ENCODE measurements around the gene PSKH1. TPM values are rescaled to one million over a fixed set of nuclear protein-coding genes. Genes with fewer than 3 reads are reported as not detected.
"Not testable (repeated sequence)": the region's sequence is repeated elsewhere in the genome, so short reads cannot be mapped to it uniquely, and the experiment has no call there.

The PSKH1 gene
- polyA plus RNA-seq, 1 donor from 2014 or later, result 3.8 TPM

GRCh38 chr16:67936124-67936879 lies 43.2 kb downstream of the PSKH1 start, which contains the start of gene PSMB10:
Gene PSMB10 (minus strand): TSS chr16:67936850. CDS start chr16:67936749, 101 bp downstream.
- Histone ChIP-seq H3K9me3 (ENCODE audit: low read length) (no peaks in the 10 kb centered on the region), H3K79me2 (replicated peaks; ENCODE audit: insufficient read depth, low read length) (no peaks in the 10 kb centered on the region), H3K36me3 (ENCODE audit: insufficient read depth, low read length) (no peaks in the 10 kb centered on the region), H2AFZ (ENCODE audit: low read depth, low read length) (peak within 1 kb of the TSS; percentile 42), H3K9me2 (ENCODE audit: insufficient read depth, low read length) (no peaks in the 10 kb centered on the region), H3K4me3 (ENCODE audit: low read length) (peak within 1 kb of the TSS; percentile 100), H3K4me2 (ENCODE audit: low read length) (peak within 1 kb of the TSS; percentile 71), H3F3A (ENCODE audit: insufficient read depth, low read length, poor library complexity, severe bottlenecking) (no peaks in the 10 kb centered on the region), H3K27ac (ENCODE audit: low read length) (peak within 1 kb of the TSS; percentile 74), H3K27me3 (ENCODE audit: insufficient read depth, low read depth, low read length) (no peaks in the 10 kb centered on the region), H3K9ac (ENCODE audit: low read length) (peak within 1 kb of the TSS; percentile 87), H4K20me1 (ENCODE audit: insufficient read depth) (no peaks in the 10 kb centered on the region)
- peak; percentile 66 for TF ChIP-seq TAF1 (IDR thresholded peaks at IDR 0.05; ENCODE audit: low read depth)
- peak; percentile 3 for TF ChIP-seq EP300 (conservative IDR thresholded peaks at IDR 0.05; ENCODE audit: poor library complexity, severe bottlenecking)
- TF ChIP-seq MXI1 (conservative IDR thresholded peaks at IDR 0.05; ENCODE audit: poor library complexity, severe bottlenecking), result no peak

GRCh38 chr16:67936880-67937605 lies 44.0 kb downstream of the PSKH1 start:
- Histone ChIP-seq H3K9me3 (ENCODE audit: low read length) (no peaks in the 10 kb centered on the region), H3K4me2 (ENCODE audit: low read length) (peak overlapping the region; percentile 71), H3K9me2 (ENCODE audit: insufficient read depth, low read length) (no peaks in the 10 kb centered on the region), H3K36me3 (ENCODE audit: insufficient read depth, low read length) (no peaks in the 10 kb centered on the region), H3K9ac (ENCODE audit: low read length) (peak overlapping the region; percentile 87), H2AFZ (ENCODE audit: low read depth, low read length) (peak overlapping the region; percentile 42), H3K27ac (ENCODE audit: low read length) (peak overlapping the region; percentile 74), H3F3A (ENCODE audit: insufficient read depth, low read length, poor library complexity, severe bottlenecking) (no peaks in the 10 kb centered on the region), H3K79me2 (replicated peaks; ENCODE audit: insufficient read depth, low read length) (no peaks in the 10 kb centered on the region), H4K20me1 (ENCODE audit: insufficient read depth) (no peaks in the 10 kb centered on the region), H3K27me3 (ENCODE audit: insufficient read depth, low read depth, low read length) (no peaks in the 10 kb centered on the region), H3K4me3 (ENCODE audit: low read length) (peak overlapping the region; percentile 100)
- TF ChIP-seq POLR2AphosphoS5 (IDR thresholded peaks at IDR 0.05) (no peak), SMC3 (conservative IDR thresholded peaks at IDR 0.05; ENCODE audit: poor library complexity) (no peak), EP300 (conservative IDR thresholded peaks at IDR 0.05; ENCODE audit: poor library complexity, severe bottlenecking) (no peak), RAD21 (conservative IDR thresholded peaks at IDR 0.05) (no peak), TAF1 (IDR thresholded peaks at IDR 0.05; ENCODE audit: low read depth) (no peak), MXI1 (conservative IDR thresholded peaks at IDR 0.05; ENCODE audit: poor library complexity, severe bottlenecking) (no peak)

- H3K4me2 ChIP-seq (ENCODE audit: low read length); H3K9ac ChIP-seq (ENCODE audit: low read length); H3K36me3 ChIP-seq (ENCODE audit: insufficient read depth, low read length); H3K27ac ChIP-seq (ENCODE audit: low read length); H3K9me2 ChIP-seq (ENCODE audit: insufficient read depth, low read length); H2AFZ ChIP-seq (ENCODE audit: low read depth, low read length); H3K4me3 ChIP-seq (ENCODE audit: low read length); H3K27me3 ChIP-seq (ENCODE audit: insufficient read depth, low read depth, low read length); H3F3A ChIP-seq (ENCODE audit: insufficient read depth, low read length, poor library complexity, severe bottlenecking); H3K79me2 ChIP-seq (replicated peaks; ENCODE audit: insufficient read depth, low read length); H4K20me1 ChIP-seq (ENCODE audit: insufficient read depth); H3K9me3 ChIP-seq (ENCODE audit: low read length): not testable (repeated sequence)
Measured at GRCh38 chr16:67937713-67938112, 44.7 kb downstream of the PSKH1 start.
